ENCODE results near the gene CHD9.
A peak's percentile ranks its signal among the peaks of the same experiment; 100 is the strongest.

Gene CHD9

DNA sequence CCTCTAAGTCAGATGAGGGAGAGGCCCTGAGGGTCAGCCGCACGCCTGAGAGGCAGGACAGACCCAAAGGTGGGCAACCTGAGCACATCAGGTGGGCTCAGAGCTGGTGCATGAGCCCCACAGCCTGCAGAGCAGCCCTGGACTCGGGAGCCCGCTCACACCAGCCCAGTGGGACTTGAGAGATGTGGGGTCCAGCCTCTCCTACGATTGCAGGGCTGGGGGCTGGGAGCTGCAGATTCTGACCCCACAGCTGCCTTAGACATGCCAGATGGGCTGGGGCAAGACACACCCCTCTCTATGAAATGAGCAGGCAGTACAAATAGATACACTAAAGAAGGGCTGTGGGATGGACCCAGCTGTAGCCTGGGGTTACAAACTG, 302.4 kb downstream of the CHD9 start:
- no peak for DNase-seq (ENCODE audit: low read depth in 1 of 2, low spot score in 1 of 2)

DNA sequence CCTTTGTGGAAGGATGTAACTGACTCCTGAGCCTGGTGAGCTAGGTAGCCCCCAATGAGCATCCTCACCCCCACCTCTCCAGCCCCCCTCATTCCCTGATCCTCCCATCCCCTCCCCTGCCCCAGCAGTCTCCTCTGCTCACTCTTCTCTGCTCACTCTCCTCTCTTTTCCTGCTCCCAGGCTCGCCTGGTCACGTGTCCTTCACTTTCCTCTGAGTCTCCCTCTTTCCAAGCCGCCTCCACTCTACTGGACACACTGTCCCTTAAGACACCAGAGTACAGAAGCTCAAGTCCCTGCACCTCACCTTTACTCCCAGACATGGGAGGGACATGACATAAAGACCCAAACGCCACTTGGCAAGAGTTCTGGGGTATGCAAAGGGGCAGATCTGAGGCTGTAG, 303.2 kb downstream of the CHD9 start:
- no peak for DNase-seq (ENCODE audit: low read depth in 1 of 2, low spot score in 1 of 2)

DNA sequence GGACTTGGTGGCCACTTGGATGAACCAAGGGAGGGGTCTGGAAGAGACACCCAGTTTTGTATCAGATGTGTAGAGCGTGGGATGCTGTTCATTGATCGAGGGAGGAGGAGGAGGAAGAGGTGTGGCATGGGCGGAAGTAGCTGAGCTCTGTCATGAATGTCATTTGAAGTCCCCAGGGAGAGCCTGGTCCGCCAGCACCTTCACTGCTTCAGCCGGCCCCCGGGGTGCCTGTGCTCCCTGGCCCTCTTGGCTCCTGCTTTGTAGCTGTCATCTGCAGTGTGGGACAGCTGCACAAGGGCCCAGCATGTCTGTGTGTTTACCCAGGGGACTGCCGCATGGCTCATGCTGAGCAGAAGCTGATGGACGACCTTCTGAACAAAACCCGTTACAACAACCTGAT, 304.1 kb downstream of the CHD9 start:
- DNase-seq (ENCODE audit: low read depth in 1 of 2, low spot score in 1 of 2): no peak

DNA sequence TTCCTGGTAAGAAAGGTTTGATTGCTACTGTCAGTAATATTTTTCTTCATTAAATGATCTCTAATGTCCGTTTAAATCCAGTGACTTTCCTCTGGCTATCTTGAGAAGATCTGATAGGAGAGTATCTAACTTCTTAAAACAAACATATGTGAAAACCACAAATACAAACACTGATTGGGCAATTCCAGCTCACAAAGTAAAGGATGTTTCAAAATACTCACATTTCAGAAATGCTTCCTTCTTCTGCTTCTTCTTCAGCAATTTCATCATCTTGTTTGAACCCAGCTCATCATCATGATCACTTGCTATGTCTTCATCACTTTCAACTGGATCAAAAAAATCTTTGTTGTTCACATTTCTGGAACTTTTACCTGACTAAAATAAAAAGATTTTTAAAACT, 315.1 kb downstream of the CHD9 start:
- no peak for DNase-seq (ENCODE audit: low read depth in 1 of 2, low spot score in 1 of 2)

DNA sequence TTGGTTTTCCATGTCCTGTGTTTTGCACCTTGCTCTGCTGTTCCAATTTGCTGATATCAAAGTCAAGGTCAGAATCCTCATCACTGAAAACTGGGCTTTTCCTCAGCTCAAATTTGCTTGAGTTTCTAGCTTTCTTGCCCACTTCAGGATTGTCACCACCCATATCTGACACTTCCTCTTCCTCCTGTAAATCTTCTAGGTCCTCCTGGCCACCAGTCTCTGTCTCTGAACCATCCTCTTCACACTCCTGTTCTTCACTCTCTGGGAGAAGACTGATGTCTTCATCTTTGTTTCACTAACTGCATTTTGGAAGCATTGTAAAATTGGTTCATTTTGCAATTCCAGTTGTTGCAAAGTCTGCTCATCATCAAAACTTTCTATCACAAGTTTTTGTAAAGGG, 316.0 kb downstream of the CHD9 start:
- DNase-seq (ENCODE audit: low read depth in 1 of 2, low spot score in 1 of 2): no peak

DNA sequence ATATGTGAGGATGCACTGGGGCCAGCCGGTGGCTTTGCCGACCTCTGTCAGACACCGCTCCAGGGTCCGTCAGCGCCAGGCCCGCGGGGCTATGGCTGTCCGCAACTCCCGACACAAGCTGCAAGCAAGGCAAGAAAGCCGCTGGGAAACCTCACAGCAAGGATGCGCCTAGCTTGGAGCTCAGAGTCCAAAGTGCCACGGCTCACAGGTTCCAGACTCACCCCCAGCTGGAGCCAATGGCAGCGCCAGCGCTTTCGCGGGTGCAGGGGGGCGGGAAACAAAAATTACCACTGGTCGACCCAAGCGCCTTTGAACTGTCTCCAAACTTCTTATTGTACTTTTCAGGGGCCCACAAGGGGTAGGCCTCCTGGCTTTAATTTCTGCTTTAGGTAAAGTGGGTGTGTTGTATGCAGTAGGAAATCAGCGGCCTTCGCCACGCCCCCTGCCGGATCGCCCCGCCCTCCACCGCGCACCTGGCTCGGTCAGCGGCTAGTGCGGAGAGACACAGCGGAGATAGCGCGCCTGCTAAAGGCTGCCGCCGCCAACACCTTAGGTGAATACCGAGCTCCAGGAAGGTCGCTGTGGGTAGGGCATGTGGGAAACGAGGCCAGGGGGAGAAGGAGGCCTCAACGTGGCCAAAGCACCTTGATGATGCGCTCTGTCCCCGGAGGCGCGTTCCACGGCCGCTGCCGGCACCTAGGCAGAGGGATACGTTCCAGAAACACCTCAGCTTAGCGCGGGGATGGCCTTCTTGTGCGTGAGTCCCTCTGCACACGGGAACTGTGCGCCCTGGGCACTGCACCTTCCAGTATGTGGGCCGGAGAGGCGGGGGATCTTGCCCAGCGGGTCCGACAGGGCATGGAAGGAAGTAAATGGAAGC, 318.4 kb downstream of the CHD9 start:
- peak; percentile 57 to 71 for DNase-seq (ENCODE audit: low read depth in 1 of 2, low spot score in 1 of 2)

DNA sequence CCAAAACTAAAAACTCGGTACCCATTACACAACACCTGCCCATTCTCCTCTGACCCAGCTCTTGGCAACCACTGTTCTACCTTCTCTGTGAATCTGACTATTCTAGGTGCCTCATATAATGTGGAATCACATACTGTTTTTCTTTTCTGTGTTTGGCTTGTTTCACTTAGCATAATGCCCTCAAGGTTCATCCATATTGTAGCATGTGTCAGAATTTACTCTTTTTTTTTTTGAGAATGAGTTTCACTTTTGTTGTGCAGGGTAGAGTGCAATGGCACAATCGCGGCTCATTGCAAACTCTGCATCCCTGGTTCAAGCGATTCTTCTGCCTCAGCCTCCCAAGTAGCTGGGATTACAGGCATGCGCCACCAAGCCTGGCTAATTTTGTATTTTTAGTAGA, 320.0 kb downstream of the CHD9 start:
- no peak for DNase-seq (ENCODE audit: low read depth in 1 of 2, low spot score in 1 of 2)

DNA sequence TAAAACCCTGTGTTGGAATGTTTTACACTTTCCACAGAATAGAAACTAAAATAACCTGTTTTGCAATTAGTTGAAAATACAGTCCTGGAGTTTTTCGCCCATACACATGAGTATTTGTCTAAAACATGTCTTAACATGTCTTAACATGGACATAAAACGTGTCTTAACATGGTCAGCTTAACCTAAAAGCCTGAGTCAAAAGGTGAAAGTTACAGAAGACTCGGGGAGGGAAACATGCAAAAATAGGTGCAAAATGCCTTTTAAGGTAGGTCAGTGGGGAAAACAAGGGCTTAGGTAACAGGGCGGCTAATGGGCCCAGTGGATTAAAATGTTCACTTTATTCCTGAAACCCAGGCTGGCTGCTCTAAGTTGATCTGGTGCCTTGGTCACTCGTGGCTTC, 323.3 kb downstream of the CHD9 start:
- no peak for DNase-seq (ENCODE audit: low read depth in 1 of 2, low spot score in 1 of 2)

Data from activated T-helper 1 cell treated with anti-CD3 and anti-CD28 coated beads, Interleukin-2, amount 50 U/mL, for 16 hours (primary cell).